ENCODE measurements around the gene ISX. TPM values are rescaled to one million over a fixed set of nuclear protein-coding genes. Genes with fewer than 3 reads are reported as not detected.

ISX gene
- total and polyA plus RNA-seq, 2 experiments from 2014 or later = not detected

DNA sequence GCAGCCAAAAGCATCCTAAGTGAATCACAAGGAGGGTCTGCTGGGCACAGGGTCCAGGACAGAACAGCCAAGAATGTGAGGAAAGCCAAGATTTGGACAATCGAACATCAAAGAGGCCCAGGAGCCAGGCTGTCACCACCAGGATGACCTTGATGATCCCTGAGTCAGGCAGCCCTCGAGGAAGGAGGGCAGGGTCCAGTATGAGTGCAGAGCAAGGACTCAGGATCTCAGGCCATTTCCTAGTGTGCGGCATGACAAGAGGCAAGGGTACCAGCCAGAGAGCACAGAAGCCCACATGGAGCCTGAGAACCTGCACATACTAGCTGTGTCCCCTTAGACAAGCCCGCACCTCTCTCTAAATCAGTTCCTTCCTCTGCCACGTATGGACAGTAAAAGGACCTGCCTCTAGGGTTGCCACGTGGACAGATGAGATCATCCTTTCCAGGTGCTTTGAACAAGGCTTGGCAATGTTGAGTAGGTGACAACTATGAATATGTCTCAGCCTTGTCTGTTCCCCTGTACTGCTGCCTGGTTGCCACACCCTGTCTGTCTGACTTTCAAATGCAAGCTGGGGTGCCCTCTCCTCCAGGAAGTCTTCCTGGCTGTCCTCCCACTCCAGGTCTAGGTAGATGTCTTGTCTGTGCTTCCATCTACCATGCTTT lies 32.2 kb upstream of the ISX start:
- H3K4me3 ChIP-seq = no peak overlapping the region
- TF ChIP-seq EZH2 (IDR thresholded peaks at IDR 0.05; ENCODE audit: insufficient read depth, poor library complexity, severe bottlenecking) (no peak), EZH2phosphoT487 (IDR thresholded peaks at IDR 0.05; ENCODE audit: insufficient read depth, low read depth) (no peak)
- H3K36me3 ChIP-seq (ENCODE audit: low read depth) = no peaks in the 10 kb centered on the region
- in situ Hi-C loops (cut with MboI) = no loop called here
- no peak overlapping the region for H3K9ac ChIP-seq
- H3K79me2 ChIP-seq (ENCODE audit: insufficient read depth) = no peaks in the 10 kb centered on the region
- no peak overlapping the region for H3K4me2 ChIP-seq (ENCODE audit: unreplicated experiment)
- H3K9me3 ChIP-seq (ENCODE audit: low read depth) = no peaks in the 10 kb centered on the region
- H3K4me1 ChIP-seq (ENCODE audit: insufficient read depth) = no peaks in the 10 kb centered on the region
- 27 to 28% methylated on average over 6 of the region's 6 CpGs for WGBS, 2 experiments (ENCODE audit: low coverage in 1 of 2, low lambda C conversion rate in 2 of 2, missing lambda C conversion rate in 2 of 2)
- no peaks in the 10 kb centered on the region for H4K20me1 ChIP-seq (ENCODE audit: insufficient read depth)
- H2AFZ ChIP-seq = no peak overlapping the region
- H3K27me3 ChIP-seq (replicated peaks; ENCODE audit: insufficient read depth) = no peaks in the 10 kb centered on the region
- no peak overlapping the region for H3K27ac ChIP-seq
- no peaks in the 10 kb centered on the region for H3F3A ChIP-seq (ENCODE audit: insufficient read depth)
- DNase-seq = no peak
- no peaks in the 10 kb centered on the region for H3K9me2 ChIP-seq (ENCODE audit: insufficient read depth)

DNA sequence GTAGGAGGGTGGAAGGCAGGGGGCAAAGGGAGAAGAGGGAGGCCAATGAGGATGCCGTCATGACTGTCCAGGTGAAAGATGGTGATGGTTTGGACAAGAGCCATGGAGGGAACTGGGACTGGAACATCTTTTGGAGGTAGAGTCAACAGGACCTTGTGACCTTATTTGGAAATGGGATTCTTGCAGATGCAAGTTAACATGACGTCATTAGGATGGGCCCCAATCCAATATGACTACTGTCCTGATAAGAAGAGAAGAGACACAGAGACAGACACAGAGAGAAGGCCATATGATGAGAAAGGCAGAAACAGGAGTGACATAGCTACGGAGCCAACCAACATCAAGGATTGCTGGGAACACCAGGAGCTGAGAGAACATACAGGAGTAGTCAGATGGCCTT lies 31.0 kb upstream of the ISX start:
- Histone ChIP-seq H3K9me3 (ENCODE audit: low read depth) (no peaks in the 10 kb centered on the region), H3K4me3 (no peak overlapping the region), H3K79me2 (ENCODE audit: insufficient read depth) (no peaks in the 10 kb centered on the region), H3F3A (ENCODE audit: insufficient read depth) (no peaks in the 10 kb centered on the region), H3K9me2 (ENCODE audit: insufficient read depth) (no peaks in the 10 kb centered on the region), H2AFZ (no peak overlapping the region), H3K9ac (no peak overlapping the region), H3K4me1 (ENCODE audit: insufficient read depth) (no peaks in the 10 kb centered on the region), H3K36me3 (ENCODE audit: low read depth) (no peaks in the 10 kb centered on the region), H3K4me2 (ENCODE audit: unreplicated experiment) (no peak overlapping the region), H3K27me3 (replicated peaks; ENCODE audit: insufficient read depth) (no peaks in the 10 kb centered on the region), H4K20me1 (ENCODE audit: insufficient read depth) (no peaks in the 10 kb centered on the region), H3K27ac (no peak overlapping the region)
- WGBS, 2 experiments (ENCODE audit: low coverage in 1 of 2, low lambda C conversion rate in 2 of 2, missing lambda C conversion rate in 2 of 2) = 13 to 15% methylated on average over 3 of the region's 3 CpGs
- DNase-seq = no peak
- in situ Hi-C loops (cut with MboI) = no loop called here
- TF ChIP-seq EZH2phosphoT487 (IDR thresholded peaks at IDR 0.05; ENCODE audit: insufficient read depth, low read depth) (no peak), EZH2 (IDR thresholded peaks at IDR 0.05; ENCODE audit: insufficient read depth, poor library complexity, severe bottlenecking) (no peak)

DNA sequence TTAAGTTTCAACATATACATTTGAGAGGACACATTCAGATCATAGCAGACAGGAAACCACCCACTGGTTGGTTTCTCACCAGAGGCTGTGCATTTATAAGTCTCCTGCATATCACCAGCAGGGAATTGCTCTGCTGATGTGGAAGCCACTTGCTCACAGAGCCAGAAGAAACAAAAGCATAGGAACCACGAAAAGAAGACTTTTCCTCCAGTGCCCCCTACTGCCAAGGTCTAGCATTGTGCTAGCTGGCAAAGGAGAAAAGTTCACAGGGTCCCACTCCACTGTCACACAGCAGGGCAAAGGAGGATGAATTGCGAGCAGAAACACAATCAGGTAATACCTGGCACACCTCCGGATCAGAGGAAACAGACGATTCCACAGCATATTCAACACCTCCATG lies 28.9 kb upstream of the ISX start:
- Histone ChIP-seq H3K9me3 (ENCODE audit: low read depth) (no peaks in the 10 kb centered on the region), H3K4me1 (ENCODE audit: insufficient read depth) (no peaks in the 10 kb centered on the region), H2AFZ (no peak overlapping the region), H3K27me3 (replicated peaks; ENCODE audit: insufficient read depth) (no peaks in the 10 kb centered on the region), H3K9ac (no peak overlapping the region), H3K4me2 (ENCODE audit: unreplicated experiment) (no peak overlapping the region), H3F3A (ENCODE audit: insufficient read depth) (no peaks in the 10 kb centered on the region), H3K9me2 (ENCODE audit: insufficient read depth) (no peaks in the 10 kb centered on the region), H3K79me2 (ENCODE audit: insufficient read depth) (no peaks in the 10 kb centered on the region), H3K27ac (no peak overlapping the region), H4K20me1 (ENCODE audit: insufficient read depth) (no peaks in the 10 kb centered on the region), H3K4me3 (no peak overlapping the region), H3K36me3 (ENCODE audit: low read depth) (no peaks in the 10 kb centered on the region)
- in situ Hi-C loops (cut with MboI) = no loop called here
- 2 to 5% methylated on average over 4 of the region's 4 CpGs for WGBS, 2 experiments (ENCODE audit: low coverage in 1 of 2, low lambda C conversion rate in 2 of 2, missing lambda C conversion rate in 2 of 2)
- no peak for TF ChIP-seq EZH2 (IDR thresholded peaks at IDR 0.05; ENCODE audit: insufficient read depth, poor library complexity, severe bottlenecking)
- TF ChIP-seq EZH2phosphoT487 (IDR thresholded peaks at IDR 0.05; ENCODE audit: insufficient read depth, low read depth) = no peak
- peak; percentile 2 for DNase-seq

DNA sequence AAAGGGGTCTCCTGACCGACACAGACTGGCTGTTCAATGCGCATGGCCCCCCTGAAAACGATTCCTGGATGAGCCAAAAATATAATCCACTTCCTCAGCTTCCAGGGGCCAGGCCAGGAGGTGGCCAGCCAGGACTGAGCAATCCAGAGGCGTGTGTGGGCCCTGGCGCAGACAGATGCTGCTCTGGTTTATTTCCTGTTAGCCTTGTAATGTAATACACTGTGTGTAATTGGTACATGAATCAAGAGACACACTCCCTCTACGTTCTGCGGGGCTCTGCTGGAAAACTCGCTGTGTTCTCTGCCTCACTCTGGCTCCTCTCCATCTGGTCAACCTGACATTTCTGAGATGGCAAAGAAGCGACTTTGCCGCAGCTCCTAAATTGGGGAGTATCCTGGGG lies 26.3 kb upstream of the ISX start:
- Histone ChIP-seq H3K4me1 (ENCODE audit: insufficient read depth) (no peaks in the 10 kb centered on the region), H4K20me1 (ENCODE audit: insufficient read depth) (no peaks in the 10 kb centered on the region), H3K36me3 (ENCODE audit: low read depth) (no peaks in the 10 kb centered on the region), H2AFZ (no peak overlapping the region), H3K4me3 (no peak overlapping the region), H3K9me2 (ENCODE audit: insufficient read depth) (no peaks in the 10 kb centered on the region), H3F3A (ENCODE audit: insufficient read depth) (no peaks in the 10 kb centered on the region), H3K9me3 (ENCODE audit: low read depth) (no peaks in the 10 kb centered on the region), H3K4me2 (ENCODE audit: unreplicated experiment) (no peak overlapping the region), H3K9ac (no peak overlapping the region), H3K27ac (no peak overlapping the region), H3K27me3 (replicated peaks; ENCODE audit: insufficient read depth) (no peaks in the 10 kb centered on the region), H3K79me2 (ENCODE audit: insufficient read depth) (no peaks in the 10 kb centered on the region)
- TF ChIP-seq EZH2 (IDR thresholded peaks at IDR 0.05; ENCODE audit: insufficient read depth, poor library complexity, severe bottlenecking) (no peak), EZH2phosphoT487 (IDR thresholded peaks at IDR 0.05; ENCODE audit: insufficient read depth, low read depth) (no peak)
- 4 to 5% methylated on average over 10 of the region's 10 CpGs for WGBS, 2 experiments (ENCODE audit: low coverage in 1 of 2, low lambda C conversion rate in 2 of 2, missing lambda C conversion rate in 2 of 2)
- in situ Hi-C loops (cut with MboI) = loop anchor here (10.0 kb wide), 1 partner anchor 55 kb away; no protein-coding TSS in a partner anchor
- DNase-seq = peak; percentile 2
